ENCODE data around the gene KCNIP2. TPM values are rescaled to one million over a fixed set of nuclear protein-coding genes. Genes with fewer than 3 reads are reported as not detected.

KCNIP2 gene
- polyA plus RNA-seq, 1 of the 3 experiments (the other 2 are of a cell fraction), result 1.0 TPM

DNA sequence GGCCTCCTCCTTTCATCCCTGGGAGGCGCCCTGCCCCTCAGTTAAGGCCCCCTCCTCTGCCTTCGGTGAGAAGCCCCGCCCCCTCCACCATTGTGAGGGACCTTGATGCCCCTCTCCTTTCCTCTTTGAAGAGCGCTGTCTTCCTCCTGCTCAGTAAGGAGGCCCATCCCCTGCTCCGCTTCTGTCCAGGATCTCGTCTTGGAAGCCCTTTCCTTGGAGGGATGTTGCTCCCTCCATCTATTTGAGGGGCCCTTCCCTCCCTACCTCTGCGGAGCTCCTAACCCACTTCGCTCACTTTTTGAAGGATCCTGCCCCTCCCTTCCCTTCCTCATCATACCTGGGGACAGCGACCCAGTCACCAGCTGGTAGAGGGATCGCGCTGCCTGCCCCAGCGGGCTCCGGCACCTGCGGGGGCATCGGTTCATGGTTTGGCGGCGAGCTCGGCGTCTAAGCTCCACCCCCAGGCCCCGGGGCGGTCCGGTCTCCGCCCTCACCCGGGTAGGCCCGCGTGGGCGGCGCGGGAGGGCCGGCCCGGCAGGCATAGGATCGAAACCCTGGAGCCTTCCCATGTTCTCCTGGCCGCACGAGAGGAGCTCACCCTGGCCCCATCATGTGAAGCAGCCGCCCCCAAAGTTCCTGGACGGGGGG, 4.1 kb downstream of the KCNIP2 start:
- TF ChIP-seq TAF1 (IDR thresholded peaks at IDR 0.05; ENCODE audit: borderline replicate concordance, low read depth, low read length), result no peak
- TF ChIP-seq SMC3 (IDR thresholded peaks at IDR 0.05; ENCODE audit: low read depth, low read length), result no peak
- TF ChIP-seq RXRA (IDR thresholded peaks at IDR 0.05; ENCODE audit: borderline replicate concordance, low read depth), result no peak
- no peak for TF ChIP-seq USF1 (IDR thresholded peaks at IDR 0.05; ENCODE audit: borderline replicate concordance, low read depth)
- TF ChIP-seq RFX5 (IDR thresholded peaks at IDR 0.05; ENCODE audit: low read length), result no peak
- no peak for TF ChIP-seq PBX3 (IDR thresholded peaks at IDR 0.05)
- POLR2A ChIA-PET, result interaction anchor here (1.1 to 2.7 kb wide), 3 partner anchors 19 to 170 kb away, joined by 3 to 10 read pairs (median 5); partner anchors contain the start of gene OGA
- no peak overlapping the region for H3K27ac ChIP-seq (ENCODE audit: low read depth in 2 of 2, low read length in 1 of 2)
- peaks cover 0 to 16% of the 10 kb centered on the region in 2 experiments; a peak in 1 of 4 replicates for H3K4me1 ChIP-seq (ENCODE audit: control insufficient read depth in 1 of 2, insufficient read depth in 2 of 2, low read depth in 1 of 2, low read length in 1 of 2)
- peaks cover 5% of the 10 kb centered on the region; the same call in 1 of the 2 replicates for H3K79me2 ChIP-seq (ENCODE audit: insufficient read depth)
- no peaks in the 10 kb centered on the region for H3K9me2 ChIP-seq
- CTCF ChIA-PET, result interaction anchor here (1.1 to 13.4 kb wide), 12 partner anchors 9 to 630 kb away, joined by 3 to 301 read pairs (median 19); no protein-coding TSS in a partner anchor
- H4K20me1 ChIP-seq (ENCODE audit: insufficient read depth), result 0 out of 2 replicates have a peak, but pooled peaks cover 4% of the 10 kb centered on the region
- no peaks in the 10 kb centered on the region for H3K9me3 ChIP-seq
- DNase-seq, result peak; percentile 77
- no peak overlapping the region for H3K4me2 ChIP-seq
- 66% methylated on average over 27 of the region's 36 CpGs for WGBS (ENCODE audit: low lambda C conversion rate)
- H3K9ac ChIP-seq, result no peak overlapping the region
- H2AFZ ChIP-seq (ENCODE audit: low read depth), result no peak overlapping the region
- H3F3A ChIP-seq (replicated peaks; ENCODE audit: insufficient read depth), result peaks cover 8% of the 10 kb centered on the region
- no peak overlapping the region; a peak in 1 of 4 replicates for H3K4me3 ChIP-seq (ENCODE audit: low read depth in 2 of 2, low read length in 1 of 2)
- no peaks in the 10 kb centered on the region for H3K27me3 ChIP-seq (ENCODE audit: insufficient read depth)
- no peaks in the 10 kb centered on the region for H3K36me3 ChIP-seq (replicated peaks in 1 of 2; ENCODE audit: control insufficient read depth in 1 of 2, insufficient read depth in 2 of 2, low read length in 1 of 2)

DNA sequence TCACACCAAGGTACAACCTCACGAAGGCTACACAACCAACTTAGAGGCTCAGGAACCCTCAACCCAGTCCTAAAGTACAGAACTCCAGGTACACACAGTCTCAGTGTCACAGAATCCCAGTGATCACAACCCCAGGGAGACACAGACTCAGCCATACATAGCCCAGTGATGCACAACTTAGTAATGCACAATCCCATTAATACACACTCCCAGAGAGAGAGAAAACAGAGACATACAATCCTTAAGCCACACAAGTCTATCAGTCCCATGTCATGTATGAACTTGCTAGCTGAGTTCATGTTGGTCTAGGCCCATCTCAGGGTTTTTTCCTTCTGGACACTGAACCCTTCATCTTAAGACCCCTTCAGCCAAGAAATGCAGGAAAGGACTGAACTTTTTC, 4.6 kb downstream of the KCNIP2 start:
- Histone ChIP-seq H3K36me3 (replicated peaks in 1 of 2; ENCODE audit: control insufficient read depth in 1 of 2, insufficient read depth in 2 of 2, low read length in 1 of 2) (no peaks in the 10 kb centered on the region), H3K4me3 (ENCODE audit: low read depth in 2 of 2, low read length in 1 of 2) (no peak overlapping the region), H3K27ac (ENCODE audit: low read depth in 2 of 2, low read length in 1 of 2) (no peak overlapping the region), H3K4me1 (ENCODE audit: control insufficient read depth in 1 of 2, insufficient read depth in 2 of 2, low read depth in 1 of 2, low read length in 1 of 2) (peaks cover 0 to 14% of the 10 kb centered on the region in 2 experiments; a peak in 1 of 4 replicates), H3K27me3 (ENCODE audit: insufficient read depth) (no peaks in the 10 kb centered on the region), H3K4me2 (no peak overlapping the region), H4K20me1 (ENCODE audit: insufficient read depth) (0 out of 2 replicates have a peak, but pooled peaks cover 4% of the 10 kb centered on the region), H3K9me3 (no peaks in the 10 kb centered on the region), H2AFZ (ENCODE audit: low read depth) (no peak overlapping the region), H3K9ac (no peak overlapping the region), H3K9me2 (no peaks in the 10 kb centered on the region), H3K79me2 (ENCODE audit: insufficient read depth) (peaks cover 5% of the 10 kb centered on the region; the same call in 1 of the 2 replicates), H3F3A (replicated peaks; ENCODE audit: insufficient read depth) (peaks cover 8% of the 10 kb centered on the region)
- CTCF ChIA-PET, result interaction anchor here (1.1 to 13.4 kb wide), 6 partner anchors 17 to 234 kb away, joined by 4 to 301 read pairs (median 76); no protein-coding TSS in a partner anchor
- WGBS (ENCODE audit: low lambda C conversion rate), result 100% methylated on average over 1 of the region's 1 CpG
- DNase-seq, result no peak
- POLR2A ChIA-PET, result interaction anchor here (1.6 kb wide), 1 partner anchor 171 kb away, joined by 5 read pairs; no protein-coding TSS in a partner anchor
- TF ChIP-seq MAX (IDR thresholded peaks at IDR 0.05; ENCODE audit: low read depth) (no peak), FOSL2 (IDR thresholded peaks at IDR 0.05; ENCODE audit: borderline replicate concordance, low read depth) (no peak), USF1 (IDR thresholded peaks at IDR 0.05; ENCODE audit: borderline replicate concordance, low read depth) (no peak), CHD2 (IDR thresholded peaks at IDR 0.05; ENCODE audit: low read length, partially characterized antibody) (no peak), YY1 (IDR thresholded peaks at IDR 0.05; ENCODE audit: low read depth) (no peak), TAF1 (IDR thresholded peaks at IDR 0.05; ENCODE audit: borderline replicate concordance, low read depth, low read length) (no peak), RXRA (IDR thresholded peaks at IDR 0.05; ENCODE audit: borderline replicate concordance, low read depth) (no peak), EP300 (IDR thresholded peaks at IDR 0.05; ENCODE audit: borderline replicate concordance in 1 of 2, low read depth in 1 of 2, low read length in 1 of 2) (no peak), CTCF (IDR thresholded peaks at IDR 0.05) (no peak), MEF2A (IDR thresholded peaks at IDR 0.05; ENCODE audit: borderline replicate concordance, low read depth) (no peak)
- TF ChIP-seq, protein P1, sequence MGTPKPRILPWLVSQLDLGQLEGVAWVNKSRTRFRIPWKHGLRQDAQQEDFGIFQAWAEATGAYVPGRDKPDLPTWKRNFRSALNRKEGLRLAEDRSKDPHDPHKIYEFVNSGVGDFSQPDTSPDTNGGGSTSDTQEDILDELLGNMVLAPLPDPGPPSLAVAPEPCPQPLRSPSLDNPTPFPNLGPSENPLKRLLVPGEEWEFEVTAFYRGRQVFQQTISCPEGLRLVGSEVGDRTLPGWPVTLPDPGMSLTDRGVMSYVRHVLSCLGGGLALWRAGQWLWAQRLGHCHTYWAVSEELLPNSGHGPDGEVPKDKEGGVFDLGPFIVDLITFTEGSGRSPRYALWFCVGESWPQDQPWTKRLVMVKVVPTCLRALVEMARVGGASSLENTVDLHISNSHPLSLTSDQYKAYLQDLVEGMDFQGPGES (IDR thresholded peaks at IDR 0.05; ENCODE audit: low read depth, low read length), result no peak
- TF ChIP-seq, protein P2, sequence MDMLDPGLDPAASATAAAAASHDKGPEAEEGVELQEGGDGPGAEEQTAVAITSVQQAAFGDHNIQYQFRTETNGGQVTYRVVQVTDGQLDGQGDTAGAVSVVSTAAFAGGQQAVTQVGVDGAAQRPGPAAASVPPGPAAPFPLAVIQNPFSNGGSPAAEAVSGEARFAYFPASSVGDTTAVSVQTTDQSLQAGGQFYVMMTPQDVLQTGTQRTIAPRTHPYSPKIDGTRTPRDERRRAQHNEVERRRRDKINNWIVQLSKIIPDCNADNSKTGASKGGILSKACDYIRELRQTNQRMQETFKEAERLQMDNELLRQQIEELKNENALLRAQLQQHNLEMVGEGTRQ (IDR thresholded peaks at IDR 0.05; ENCODE audit: borderline replicate concordance, low read depth, low read length), result no peak
